Measurements from ENCODE around the gene OBP2A. TPM values are rescaled to one million over a fixed set of nuclear protein-coding genes. Genes with fewer than 3 reads are reported as not detected.

The OBP2A gene
- polyA plus RNA-seq, 4 donors: 0.09 TPM; not detected in 3

GRCh38 chr9:135502168-135502872 is 43.6 kb upstream of the OBP2A start:
- 83 to 87% (median 84%) methylated on average over 15 of the region's 15 CpGs for WGBS, 3 donors

GRCh38 chr9:135502873-135503321 is 43.0 kb upstream of the OBP2A start:
- DNase-seq: no peak
- H3K4me1 ChIP-seq (ENCODE audit: control insufficient read depth in 3 of 3, insufficient read depth in 2 of 3, low read depth in 1 of 3, low read length in 2 of 3): peaks cover 0 to 7% (median 5%) of the 10 kb centered on the region in 3 donors
- no peak for FAIRE-seq
- peaks cover 0 to 40% (median 6%) of the 10 kb centered on the region in 3 donors for H3K36me3 ChIP-seq (ENCODE audit: control insufficient read depth in 3 of 3, insufficient read depth in 2 of 3, low read depth in 1 of 3, low read length in 3 of 3)
- WGBS, 3 donors: 87 to 93% (median 88%) methylated on average over 16 of the region's 16 CpGs
- H3K4me3 ChIP-seq (ENCODE audit: low read depth in 1 of 3, low read length in 3 of 3): no peak overlapping the region
- H3K27ac ChIP-seq (ENCODE audit: low read depth in 1 of 3, low read length in 2 of 3): no peak overlapping the region
- H3K9me3 ChIP-seq (ENCODE audit: control insufficient read depth in 2 of 2, insufficient read depth in 1 of 2, low read depth in 1 of 2, low read length in 1 of 2): no peaks in the 10 kb centered on the region
- no peaks in the 10 kb centered on the region for H3K27me3 ChIP-seq (ENCODE audit: control insufficient read depth in 3 of 3, insufficient read depth in 3 of 3, low read length in 3 of 3)

More at GRCh38 chr9:135502168-135502872, 43.6 kb upstream of the OBP2A start:
- H3K4me3 ChIP-seq (ENCODE audit: low read depth in 1 of 3, low read length in 3 of 3): no peak overlapping the region
- peaks cover 0 to 40% (median 6%) of the 10 kb centered on the region in 3 donors for H3K36me3 ChIP-seq (ENCODE audit: control insufficient read depth in 3 of 3, insufficient read depth in 2 of 3, low read depth in 1 of 3, low read length in 3 of 3)
- no peaks in the 10 kb centered on the region for H3K9me3 ChIP-seq (ENCODE audit: control insufficient read depth in 2 of 2, insufficient read depth in 1 of 2, low read depth in 1 of 2, low read length in 1 of 2)
- peaks cover 0 to 7% (median 5%) of the 10 kb centered on the region in 3 donors for H3K4me1 ChIP-seq (ENCODE audit: control insufficient read depth in 3 of 3, insufficient read depth in 2 of 3, low read depth in 1 of 3, low read length in 2 of 3)
- DNase-seq (no peak), FAIRE-seq (no peak)
- no peaks in the 10 kb centered on the region for H3K27me3 ChIP-seq (ENCODE audit: control insufficient read depth in 3 of 3, insufficient read depth in 3 of 3, low read length in 3 of 3)
- no peak overlapping the region for H3K27ac ChIP-seq (ENCODE audit: low read depth in 1 of 3, low read length in 2 of 3)

GRCh38 chr9:135503371-135504261 is 42.3 kb upstream of the OBP2A start:
- no peak for DNase-seq
- H3K27me3 ChIP-seq (ENCODE audit: control insufficient read depth in 3 of 3, insufficient read depth in 3 of 3, low read length in 3 of 3): no peaks in the 10 kb centered on the region
- peaks cover 0 to 40% (median 6%) of the 10 kb centered on the region in 3 donors for H3K36me3 ChIP-seq (ENCODE audit: control insufficient read depth in 3 of 3, insufficient read depth in 2 of 3, low read depth in 1 of 3, low read length in 3 of 3)
- no peak overlapping the region for H3K27ac ChIP-seq (ENCODE audit: low read depth in 1 of 3, low read length in 2 of 3)
- no peak for FAIRE-seq
- WGBS, 3 donors: 90 to 95% (median 92%) methylated on average over 41 of the region's 41 CpGs
- H3K4me1 ChIP-seq (ENCODE audit: control insufficient read depth in 3 of 3, insufficient read depth in 2 of 3, low read depth in 1 of 3, low read length in 2 of 3): peaks cover 0 to 7% (median 5%) of the 10 kb centered on the region in 3 donors
- peaks cover 0 to 4% of the 10 kb centered on the region in 2 donors for H3K9me3 ChIP-seq (ENCODE audit: control insufficient read depth in 2 of 2, insufficient read depth in 1 of 2, low read depth in 1 of 2, low read length in 1 of 2)
- no peak overlapping the region for H3K4me3 ChIP-seq (ENCODE audit: low read depth in 1 of 3, low read length in 3 of 3)

DNA sequence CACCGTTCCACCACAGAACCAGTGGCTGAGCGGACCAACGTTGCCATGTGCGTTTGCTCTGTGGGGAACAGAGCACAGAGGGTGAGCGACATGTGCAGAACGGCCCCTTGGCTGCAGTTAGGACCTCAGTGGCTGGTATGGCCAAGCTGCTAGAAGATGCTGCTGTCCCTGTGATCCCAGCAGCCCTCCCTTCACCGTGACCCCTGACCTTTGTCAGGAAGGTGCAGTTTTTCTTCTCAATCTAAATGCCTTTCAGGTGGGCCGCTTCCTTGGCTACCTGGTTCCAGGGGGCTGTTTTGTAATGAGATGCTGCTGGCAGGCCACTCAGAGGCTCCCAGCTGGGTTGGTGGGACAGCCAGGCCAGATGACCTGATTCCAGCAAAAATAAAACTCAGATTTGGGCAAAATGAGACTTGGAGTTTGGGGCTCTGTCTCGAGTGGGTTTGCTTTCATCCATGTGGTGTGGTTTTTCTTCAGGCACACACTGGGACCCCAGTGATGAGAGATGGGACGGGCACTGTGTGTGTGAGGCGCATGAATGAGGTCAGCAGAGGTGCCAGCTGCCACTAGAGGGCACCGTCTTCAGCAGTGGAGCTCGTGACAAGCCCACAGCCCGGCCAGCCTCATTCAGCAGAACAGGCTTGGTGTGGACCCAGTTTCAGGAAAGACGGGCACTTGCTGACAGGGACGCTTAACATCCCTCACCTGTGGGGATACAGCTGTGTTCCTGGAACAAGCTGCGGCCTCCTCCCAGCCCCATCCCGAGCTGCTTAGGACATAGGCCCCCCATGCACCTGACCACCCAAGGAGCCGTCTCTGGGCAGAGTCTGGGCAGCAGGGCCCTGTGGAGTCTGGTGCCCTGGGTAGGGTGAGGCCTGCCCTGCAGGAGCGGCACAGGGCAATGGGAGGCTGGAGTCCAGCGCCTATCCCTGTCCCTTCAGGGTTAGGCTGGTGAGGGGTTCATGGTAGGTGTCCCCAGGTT is 41.4 kb upstream of the OBP2A start:
- no peak for FAIRE-seq
- WGBS, 3 donors: 63 to 69% (median 68%) methylated on average over 21 of the region's 21 CpGs
- DNase-seq: peak; percentile 51 to 63

GRCh38 chr9:135505406-135506187 is 40.3 kb upstream of the OBP2A start:
- H3K4me1 ChIP-seq (ENCODE audit: control insufficient read depth in 3 of 3, insufficient read depth in 2 of 3, low read depth in 1 of 3, low read length in 2 of 3): peaks cover 0 to 7% (median 5%) of the 10 kb centered on the region in 3 donors
- DNase-seq (no peak), FAIRE-seq (no peak)
- no peaks in the 10 kb centered on the region for H3K27me3 ChIP-seq (ENCODE audit: control insufficient read depth in 3 of 3, insufficient read depth in 3 of 3, low read length in 3 of 3)
- H3K36me3 ChIP-seq (ENCODE audit: control insufficient read depth in 3 of 3, insufficient read depth in 2 of 3, low read depth in 1 of 3, low read length in 3 of 3): peaks cover 0 to 40% (median 6%) of the 10 kb centered on the region in 3 donors
- H3K27ac ChIP-seq (ENCODE audit: low read depth in 1 of 3, low read length in 2 of 3): no peak overlapping the region
- peaks cover 0 to 7% of the 10 kb centered on the region in 2 donors for H3K9me3 ChIP-seq (ENCODE audit: control insufficient read depth in 2 of 2, insufficient read depth in 1 of 2, low read depth in 1 of 2, low read length in 1 of 2)
- no peak overlapping the region for H3K4me3 ChIP-seq (ENCODE audit: low read depth in 1 of 3, low read length in 3 of 3)
- 85 to 91% (median 89%) methylated on average over 22 to 24 of the region's 24 CpGs for WGBS, 3 donors

More for the DNA sequence above, 41.4 kb upstream of the OBP2A start:
- H3K36me3 ChIP-seq (ENCODE audit: control insufficient read depth in 3 of 3, insufficient read depth in 2 of 3, low read depth in 1 of 3, low read length in 3 of 3): peaks cover 0 to 40% (median 6%) of the 10 kb centered on the region in 3 donors
- no peaks in the 10 kb centered on the region for H3K27me3 ChIP-seq (ENCODE audit: control insufficient read depth in 3 of 3, insufficient read depth in 3 of 3, low read length in 3 of 3)
- H3K4me3 ChIP-seq (ENCODE audit: low read depth in 1 of 3, low read length in 3 of 3): no peak overlapping the region
- H3K27ac ChIP-seq (ENCODE audit: low read depth in 1 of 3, low read length in 2 of 3): no peak overlapping the region
- H3K4me1 ChIP-seq (ENCODE audit: control insufficient read depth in 3 of 3, insufficient read depth in 2 of 3, low read depth in 1 of 3, low read length in 2 of 3): peaks cover 0 to 7% (median 5%) of the 10 kb centered on the region in 3 donors
- H3K9me3 ChIP-seq (ENCODE audit: control insufficient read depth in 2 of 2, insufficient read depth in 1 of 2, low read depth in 1 of 2, low read length in 1 of 2): peaks cover 0 to 4% of the 10 kb centered on the region in 2 donors

GRCh38 chr9:135506327-135507103 is 39.4 kb upstream of the OBP2A start:
- 61 to 70% (median 66%) methylated on average over 13 to 14 of the region's 14 CpGs for WGBS, 3 donors

More at GRCh38 chr9:135506327-135507103, 39.4 kb upstream of the OBP2A start:
- DNase-seq: no peak
- H3K4me1 ChIP-seq (ENCODE audit: control insufficient read depth in 3 of 3, insufficient read depth in 2 of 3, low read depth in 1 of 3, low read length in 2 of 3): peaks cover 0 to 4% (median 2%) of the 10 kb centered on the region in 3 donors
- H3K9me3 ChIP-seq (ENCODE audit: control insufficient read depth in 2 of 2, insufficient read depth in 1 of 2, low read depth in 1 of 2, low read length in 1 of 2): peaks cover 0 to 7% of the 10 kb centered on the region in 2 donors
- H3K27ac ChIP-seq (ENCODE audit: low read depth in 1 of 3, low read length in 2 of 3): no peak overlapping the region
- H3K27me3 ChIP-seq (ENCODE audit: control insufficient read depth in 3 of 3, insufficient read depth in 3 of 3, low read length in 3 of 3): no peaks in the 10 kb centered on the region
- no peak overlapping the region for H3K4me3 ChIP-seq (ENCODE audit: low read depth in 1 of 3, low read length in 3 of 3)
- peaks cover 0 to 40% (median 6%) of the 10 kb centered on the region in 3 donors for H3K36me3 ChIP-seq (ENCODE audit: control insufficient read depth in 3 of 3, insufficient read depth in 2 of 3, low read depth in 1 of 3, low read length in 3 of 3)
- FAIRE-seq: no peak

All from small intestine (tissue), 7 donors.